ENCODE measurements around the gene STK39.

Gene STK39

GRCh38 chr2:168207851-168208250, 39.5 kb downstream of the STK39 start:
- H2BK5ac ChIP-seq (ENCODE audit: low read length), result no peak overlapping the region
- no peak for DNase-seq
- H3K4ac ChIP-seq (ENCODE audit: low read depth, low read length), result no peak overlapping the region
- H3K36me3 ChIP-seq (ENCODE audit: control insufficient read depth, insufficient read depth, low read length), result no peaks in the 10 kb centered on the region
- no peaks in the 10 kb centered on the region for H3K79me1 ChIP-seq (ENCODE audit: low read length)
- H2AK5ac ChIP-seq (ENCODE audit: low read length), result no peak overlapping the region
- H3K23ac ChIP-seq (ENCODE audit: low read length), result no peak overlapping the region
- H3K27ac ChIP-seq (ENCODE audit: low read depth, low read length), result no peak overlapping the region
- no peak overlapping the region for H4K5ac ChIP-seq (ENCODE audit: low read length)
- no peak overlapping the region for H3K4me2 ChIP-seq (ENCODE audit: low read length)
- H2BK120ac ChIP-seq (ENCODE audit: low read depth, low read length), result no peak overlapping the region
- no CpG with 5 or more reads among the region's 3 CpGs for WGBS (ENCODE audit: extremely low coverage, insufficient coverage, low lambda C conversion rate)
- H3K56ac ChIP-seq (ENCODE audit: low read length), result no peak overlapping the region
- H3K79me2 ChIP-seq (ENCODE audit: control insufficient read depth, insufficient read depth, low read length), result no peaks in the 10 kb centered on the region
- no peaks in the 10 kb centered on the region for H3K27me3 ChIP-seq (ENCODE audit: insufficient read depth, low read length, poor library complexity)
- H2BK15ac ChIP-seq (replicated peaks; ENCODE audit: low read depth), result no peak overlapping the region
- H3K4me1 ChIP-seq (ENCODE audit: control insufficient read depth, low read depth, low read length), result peaks cover 5% of the 10 kb centered on the region
- no peak overlapping the region for H3K9ac ChIP-seq (ENCODE audit: low read length)
- H3K4me3 ChIP-seq (ENCODE audit: low read length), result no peak overlapping the region
- no peak overlapping the region for H4K8ac ChIP-seq (ENCODE audit: low read depth, low read length)
- H3K18ac ChIP-seq (ENCODE audit: low read length), result no peak overlapping the region

- H2BK120ac ChIP-seq (ENCODE audit: low read depth, low read length), result no peak overlapping the region
- H2AK5ac ChIP-seq (ENCODE audit: low read length), result no peak overlapping the region
- H3K27ac ChIP-seq (ENCODE audit: low read depth, low read length), result no peak overlapping the region
- no peaks in the 10 kb centered on the region for H3K36me3 ChIP-seq (ENCODE audit: control insufficient read depth, insufficient read depth, low read length)
- no peak overlapping the region for H4K5ac ChIP-seq (ENCODE audit: low read length)
- H3K9ac ChIP-seq (ENCODE audit: low read length), result no peak overlapping the region
- H3K56ac ChIP-seq (ENCODE audit: low read length), result no peak overlapping the region
- H3K4me2 ChIP-seq (ENCODE audit: low read length), result no peak overlapping the region
- H3K79me2 ChIP-seq (ENCODE audit: control insufficient read depth, insufficient read depth, low read length), result no peaks in the 10 kb centered on the region
- no peaks in the 10 kb centered on the region for H3K27me3 ChIP-seq (ENCODE audit: insufficient read depth, low read length, poor library complexity)
- H3K4ac ChIP-seq (ENCODE audit: low read depth, low read length), result no peak overlapping the region
- H3K23ac ChIP-seq (ENCODE audit: low read length), result no peak overlapping the region
- no peak overlapping the region for H2BK15ac ChIP-seq (replicated peaks; ENCODE audit: low read depth)
- WGBS (ENCODE audit: extremely low coverage, insufficient coverage, low lambda C conversion rate), result no CpG with 5 or more reads among the region's 15 CpGs
- no peak overlapping the region for H3K4me3 ChIP-seq (ENCODE audit: low read length)
- H4K8ac ChIP-seq (ENCODE audit: low read depth, low read length), result no peak overlapping the region
- no peaks in the 10 kb centered on the region for H3K79me1 ChIP-seq (ENCODE audit: low read length)
- H2BK5ac ChIP-seq (ENCODE audit: low read length), result no peak overlapping the region
- H3K18ac ChIP-seq (ENCODE audit: low read length), result no peak overlapping the region
- peak; percentile 59 for DNase-seq
- peaks cover 5% of the 10 kb centered on the region for H3K4me1 ChIP-seq (ENCODE audit: control insufficient read depth, low read depth, low read length)
These were observed 43.4 kb downstream of the STK39 start for GRCh38 chr2:168203762-168204693.

- Histone ChIP-seq H4K5ac (ENCODE audit: low read length) (no peak overlapping the region), H3K23ac (ENCODE audit: low read length) (no peak overlapping the region), H3K4me1 (ENCODE audit: control insufficient read depth, low read depth, low read length) (peaks cover 5% of the 10 kb centered on the region), H3K9ac (ENCODE audit: low read length) (no peak overlapping the region), H3K79me2 (ENCODE audit: control insufficient read depth, insufficient read depth, low read length) (no peaks in the 10 kb centered on the region), H2BK5ac (ENCODE audit: low read length) (no peak overlapping the region), H3K27ac (ENCODE audit: low read depth, low read length) (no peak overlapping the region), H3K79me1 (ENCODE audit: low read length) (no peaks in the 10 kb centered on the region), H2BK120ac (ENCODE audit: low read depth, low read length) (no peak overlapping the region), H3K27me3 (ENCODE audit: insufficient read depth, low read length, poor library complexity) (no peaks in the 10 kb centered on the region), H3K36me3 (ENCODE audit: control insufficient read depth, insufficient read depth, low read length) (no peaks in the 10 kb centered on the region), H3K4ac (ENCODE audit: low read depth, low read length) (no peak overlapping the region), H2AK5ac (ENCODE audit: low read length) (no peak overlapping the region), H3K18ac (ENCODE audit: low read length) (no peak overlapping the region), H4K8ac (ENCODE audit: low read depth, low read length) (no peak overlapping the region), H3K56ac (ENCODE audit: low read length) (no peak overlapping the region), H2BK15ac (replicated peaks; ENCODE audit: low read depth) (no peak overlapping the region), H3K4me2 (ENCODE audit: low read length) (no peak overlapping the region), H3K4me3 (ENCODE audit: low read length) (no peak overlapping the region)
- no peak for DNase-seq
- no CpG with 5 or more reads among the region's 5 CpGs for WGBS (ENCODE audit: extremely low coverage, insufficient coverage, low lambda C conversion rate)
These were observed 45.7 kb downstream of the STK39 start for GRCh38 chr2:168201584-168202116.

GRCh38 chr2:168200930-168201583, 46.3 kb downstream of the STK39 start:
- Histone ChIP-seq H3K79me2 (ENCODE audit: control insufficient read depth, insufficient read depth, low read length) (no peaks in the 10 kb centered on the region), H3K23ac (ENCODE audit: low read length) (no peak overlapping the region), H2BK120ac (ENCODE audit: low read depth, low read length) (no peak overlapping the region), H3K27ac (ENCODE audit: low read depth, low read length) (no peak overlapping the region), H3K4me1 (ENCODE audit: control insufficient read depth, low read depth, low read length) (peaks cover 5% of the 10 kb centered on the region), H4K5ac (ENCODE audit: low read length) (no peak overlapping the region), H3K36me3 (ENCODE audit: control insufficient read depth, insufficient read depth, low read length) (no peaks in the 10 kb centered on the region), H4K8ac (ENCODE audit: low read depth, low read length) (no peak overlapping the region), H2AK5ac (ENCODE audit: low read length) (no peak overlapping the region), H3K4me2 (ENCODE audit: low read length) (no peak overlapping the region), H3K9ac (ENCODE audit: low read length) (no peak overlapping the region), H2BK5ac (ENCODE audit: low read length) (no peak overlapping the region), H3K27me3 (ENCODE audit: insufficient read depth, low read length, poor library complexity) (no peaks in the 10 kb centered on the region), H3K4me3 (ENCODE audit: low read length) (no peak overlapping the region), H3K56ac (ENCODE audit: low read length) (no peak overlapping the region), H3K79me1 (ENCODE audit: low read length) (no peaks in the 10 kb centered on the region), H3K4ac (ENCODE audit: low read depth, low read length) (no peak overlapping the region), H2BK15ac (replicated peaks; ENCODE audit: low read depth) (no peak overlapping the region), H3K18ac (ENCODE audit: low read length) (no peak overlapping the region)
- WGBS (ENCODE audit: extremely low coverage, insufficient coverage, low lambda C conversion rate), result no CpG with 5 or more reads among the region's 6 CpGs
- DNase-seq, result no peak

- no peak overlapping the region for H2BK5ac ChIP-seq (ENCODE audit: low read length)
- no peak overlapping the region for H3K23ac ChIP-seq (ENCODE audit: low read length)
- no peak overlapping the region for H4K5ac ChIP-seq (ENCODE audit: low read length)
- H3K36me3 ChIP-seq (ENCODE audit: control insufficient read depth, insufficient read depth, low read length), result no peaks in the 10 kb centered on the region
- no peaks in the 10 kb centered on the region for H3K27me3 ChIP-seq (ENCODE audit: insufficient read depth, low read length, poor library complexity)
- H3K27ac ChIP-seq (ENCODE audit: low read depth, low read length), result no peak overlapping the region
- H3K79me2 ChIP-seq (ENCODE audit: control insufficient read depth, insufficient read depth, low read length), result no peaks in the 10 kb centered on the region
- no peak overlapping the region for H2AK5ac ChIP-seq (ENCODE audit: low read length)
- no peaks in the 10 kb centered on the region for H3K79me1 ChIP-seq (ENCODE audit: low read length)
- no peak overlapping the region for H3K4me3 ChIP-seq (ENCODE audit: low read length)
- no peak overlapping the region for H3K18ac ChIP-seq (ENCODE audit: low read length)
- no peak overlapping the region for H3K9ac ChIP-seq (ENCODE audit: low read length)
- H2BK15ac ChIP-seq (replicated peaks; ENCODE audit: low read depth), result no peak overlapping the region
- DNase-seq, result no peak
- no peak overlapping the region for H3K4ac ChIP-seq (ENCODE audit: low read depth, low read length)
- no CpG with 5 or more reads among the region's 7 CpGs for WGBS (ENCODE audit: extremely low coverage, insufficient coverage, low lambda C conversion rate)
- H3K4me1 ChIP-seq (ENCODE audit: control insufficient read depth, low read depth, low read length), result no peaks in the 10 kb centered on the region
- H3K56ac ChIP-seq (ENCODE audit: low read length), result no peak overlapping the region
- no peak overlapping the region for H4K8ac ChIP-seq (ENCODE audit: low read depth, low read length)
- no peak overlapping the region for H3K4me2 ChIP-seq (ENCODE audit: low read length)
- H2BK120ac ChIP-seq (ENCODE audit: low read depth, low read length), result no peak overlapping the region
These were observed 48.8 kb downstream of the STK39 start for GRCh38 chr2:168198476-168199207.
